ENCODE measurements around the gene MYL3.
A peak's percentile ranks its signal among the peaks of the same experiment; 100 is the strongest.

The MYL3 gene

DNA sequence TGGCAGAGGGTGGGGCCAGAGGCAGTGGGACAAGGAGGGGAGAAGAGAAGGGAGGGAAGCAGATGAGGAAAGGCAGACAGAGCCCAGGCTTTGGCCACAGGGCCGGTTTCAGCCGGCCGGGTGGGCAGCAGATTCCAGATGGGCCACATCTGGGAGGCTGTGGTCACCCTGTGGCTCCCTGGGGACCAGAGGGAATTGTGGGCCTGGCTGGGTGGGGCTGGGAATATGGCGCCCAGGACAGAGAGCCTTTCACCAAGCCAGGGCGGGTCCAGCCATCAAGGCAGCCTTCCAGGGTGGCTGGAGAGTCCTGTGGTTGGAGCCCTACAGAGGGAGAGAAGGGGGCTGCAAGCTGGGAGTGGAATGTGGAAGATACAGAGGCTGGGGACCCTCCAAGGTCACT lies 33.1 kb upstream of the MYL3 start:
- Histone ChIP-seq H3K4me3 (ENCODE audit: low read length) (no peak overlapping the region), H3K27ac (ENCODE audit: low read depth, low read length) (no peak overlapping the region), H3K27me3 (ENCODE audit: control insufficient read depth, insufficient read depth, low read length) (peaks cover 7% of the 10 kb centered on the region), H3K36me3 (ENCODE audit: control insufficient read depth, insufficient read depth, low read length) (no peaks in the 10 kb centered on the region), H3K9ac (ENCODE audit: low read length) (no peak overlapping the region), H3K4me1 (ENCODE audit: control insufficient read depth, insufficient read depth, low read length) (peaks cover 3% of the 10 kb centered on the region)

DNA sequence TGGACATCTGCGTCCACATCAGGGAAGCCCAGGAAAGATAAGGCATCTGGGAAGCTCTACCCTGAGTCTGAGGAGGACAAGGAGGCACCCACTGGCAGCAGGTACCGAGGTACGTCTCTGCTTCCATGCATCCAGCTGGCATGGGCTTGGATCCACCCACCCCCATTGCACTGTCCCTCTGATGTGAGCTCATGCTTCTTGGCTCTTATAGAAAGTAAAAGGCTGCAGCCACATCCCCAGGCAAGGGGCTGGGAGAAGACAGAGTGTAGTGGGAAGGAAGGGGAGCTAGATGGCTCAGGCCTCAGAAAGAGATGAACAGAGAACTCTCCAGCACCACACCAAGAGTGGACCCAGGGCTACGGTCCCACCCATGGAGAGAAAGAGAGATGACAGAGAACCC lies 32.5 kb upstream of the MYL3 start:
- Histone ChIP-seq H3K27ac (ENCODE audit: low read depth, low read length) (no peak overlapping the region), H3K4me1 (ENCODE audit: control insufficient read depth, insufficient read depth, low read length) (peaks cover 3% of the 10 kb centered on the region), H3K4me3 (ENCODE audit: low read length) (no peak overlapping the region), H3K36me3 (ENCODE audit: control insufficient read depth, insufficient read depth, low read length) (no peaks in the 10 kb centered on the region), H3K27me3 (ENCODE audit: control insufficient read depth, insufficient read depth, low read length) (peaks cover 7% of the 10 kb centered on the region), H3K9ac (ENCODE audit: low read length) (no peak overlapping the region)

GRCh38 chr3:46895204-46895660 lies 32.0 kb upstream of the MYL3 start:
- Histone ChIP-seq H3K9ac (ENCODE audit: low read length) (no peak overlapping the region), H3K36me3 (ENCODE audit: control insufficient read depth, insufficient read depth, low read length) (no peaks in the 10 kb centered on the region), H3K4me1 (ENCODE audit: control insufficient read depth, insufficient read depth, low read length) (peaks cover 3% of the 10 kb centered on the region), H3K4me3 (ENCODE audit: low read length) (no peak overlapping the region), H3K27me3 (ENCODE audit: control insufficient read depth, insufficient read depth, low read length) (peaks cover 7% of the 10 kb centered on the region), H3K27ac (ENCODE audit: low read depth, low read length) (no peak overlapping the region)

DNA sequence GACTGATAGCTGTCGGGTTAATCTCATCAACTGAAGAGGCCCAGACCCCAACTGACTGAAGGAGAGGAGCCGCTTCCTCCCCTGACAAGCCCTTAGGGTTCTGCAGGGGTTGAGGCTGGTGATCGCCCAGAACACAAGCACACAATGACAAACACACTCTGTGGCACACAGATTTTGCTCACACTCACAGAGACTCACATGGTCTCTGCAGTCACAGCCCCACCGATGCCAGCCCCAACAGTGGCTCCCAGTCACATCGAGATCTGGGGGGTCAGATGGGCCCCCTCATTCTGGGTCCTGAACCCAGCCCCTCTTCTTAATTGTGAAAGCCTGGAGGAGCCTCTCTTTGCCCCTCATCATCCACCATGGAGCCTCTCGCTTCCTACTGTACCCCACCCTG lies 31.0 kb upstream of the MYL3 start:
- H3K27ac ChIP-seq (ENCODE audit: low read depth, low read length) = no peak overlapping the region
- peaks cover 3% of the 10 kb centered on the region for H3K4me1 ChIP-seq (ENCODE audit: control insufficient read depth, insufficient read depth, low read length)
- H3K36me3 ChIP-seq (ENCODE audit: control insufficient read depth, insufficient read depth, low read length) = no peaks in the 10 kb centered on the region
- peaks cover 4% of the 10 kb centered on the region for H3K27me3 ChIP-seq (ENCODE audit: control insufficient read depth, insufficient read depth, low read length)
- no peak overlapping the region for H3K4me3 ChIP-seq (ENCODE audit: low read length)
- no peak overlapping the region for H3K9ac ChIP-seq (ENCODE audit: low read length)

GRCh38 chr3:46893763-46894162 lies 30.5 kb upstream of the MYL3 start:
- Histone ChIP-seq H3K27ac (ENCODE audit: low read depth, low read length) (no peak overlapping the region), H3K4me1 (ENCODE audit: control insufficient read depth, insufficient read depth, low read length) (peaks cover 3% of the 10 kb centered on the region), H3K4me3 (ENCODE audit: low read length) (no peak overlapping the region), H3K36me3 (ENCODE audit: control insufficient read depth, insufficient read depth, low read length) (no peaks in the 10 kb centered on the region), H3K9ac (ENCODE audit: low read length) (no peak overlapping the region), H3K27me3 (ENCODE audit: control insufficient read depth, insufficient read depth, low read length) (peaks cover 4% of the 10 kb centered on the region)

GRCh38 chr3:46893146-46893748 lies 30.0 kb upstream of the MYL3 start:
- Histone ChIP-seq H3K36me3 (ENCODE audit: control insufficient read depth, insufficient read depth, low read length) (no peaks in the 10 kb centered on the region), H3K4me3 (ENCODE audit: low read length) (no peak overlapping the region), H3K9ac (ENCODE audit: low read length) (no peak overlapping the region), H3K27ac (ENCODE audit: low read depth, low read length) (no peak overlapping the region), H3K27me3 (ENCODE audit: control insufficient read depth, insufficient read depth, low read length) (peaks cover 4% of the 10 kb centered on the region), H3K4me1 (ENCODE audit: control insufficient read depth, insufficient read depth, low read length) (peaks cover 3% of the 10 kb centered on the region)

- Histone ChIP-seq H3K4me1 (ENCODE audit: control insufficient read depth, insufficient read depth, low read length) (peaks cover 3% of the 10 kb centered on the region), H3K27ac (ENCODE audit: low read depth, low read length) (no peak overlapping the region), H3K4me3 (ENCODE audit: low read length) (peak overlapping the region; percentile 52), H3K27me3 (ENCODE audit: control insufficient read depth, insufficient read depth, low read length) (peaks cover 2% of the 10 kb centered on the region), H3K9ac (ENCODE audit: low read length) (no peak overlapping the region), H3K36me3 (ENCODE audit: control insufficient read depth, insufficient read depth, low read length) (no peaks in the 10 kb centered on the region)
These were observed 29.3 kb upstream of the MYL3 start for GRCh38 chr3:46892285-46893145.

- Histone ChIP-seq H3K27me3 (ENCODE audit: control insufficient read depth, insufficient read depth, low read length) (peaks cover 2% of the 10 kb centered on the region), H3K27ac (ENCODE audit: low read depth, low read length) (no peak overlapping the region), H3K36me3 (ENCODE audit: control insufficient read depth, insufficient read depth, low read length) (no peaks in the 10 kb centered on the region), H3K4me3 (ENCODE audit: low read length) (no peak overlapping the region), H3K9ac (ENCODE audit: low read length) (no peak overlapping the region), H3K4me1 (ENCODE audit: control insufficient read depth, insufficient read depth, low read length) (peaks cover 3% of the 10 kb centered on the region)
These were observed 27.9 kb upstream of the MYL3 start for GRCh38 chr3:46891132-46891531.

- Histone ChIP-seq H3K27ac (ENCODE audit: low read depth, low read length) (no peak overlapping the region), H3K9ac (ENCODE audit: low read length) (no peak overlapping the region), H3K4me3 (ENCODE audit: low read length) (no peak overlapping the region), H3K36me3 (ENCODE audit: control insufficient read depth, insufficient read depth, low read length) (no peaks in the 10 kb centered on the region), H3K4me1 (ENCODE audit: control insufficient read depth, insufficient read depth, low read length) (peaks cover 3% of the 10 kb centered on the region), H3K27me3 (ENCODE audit: control insufficient read depth, insufficient read depth, low read length) (no peaks in the 10 kb centered on the region)
These were observed 26.9 kb upstream of the MYL3 start for GRCh38 chr3:46890132-46890531.

DNA sequence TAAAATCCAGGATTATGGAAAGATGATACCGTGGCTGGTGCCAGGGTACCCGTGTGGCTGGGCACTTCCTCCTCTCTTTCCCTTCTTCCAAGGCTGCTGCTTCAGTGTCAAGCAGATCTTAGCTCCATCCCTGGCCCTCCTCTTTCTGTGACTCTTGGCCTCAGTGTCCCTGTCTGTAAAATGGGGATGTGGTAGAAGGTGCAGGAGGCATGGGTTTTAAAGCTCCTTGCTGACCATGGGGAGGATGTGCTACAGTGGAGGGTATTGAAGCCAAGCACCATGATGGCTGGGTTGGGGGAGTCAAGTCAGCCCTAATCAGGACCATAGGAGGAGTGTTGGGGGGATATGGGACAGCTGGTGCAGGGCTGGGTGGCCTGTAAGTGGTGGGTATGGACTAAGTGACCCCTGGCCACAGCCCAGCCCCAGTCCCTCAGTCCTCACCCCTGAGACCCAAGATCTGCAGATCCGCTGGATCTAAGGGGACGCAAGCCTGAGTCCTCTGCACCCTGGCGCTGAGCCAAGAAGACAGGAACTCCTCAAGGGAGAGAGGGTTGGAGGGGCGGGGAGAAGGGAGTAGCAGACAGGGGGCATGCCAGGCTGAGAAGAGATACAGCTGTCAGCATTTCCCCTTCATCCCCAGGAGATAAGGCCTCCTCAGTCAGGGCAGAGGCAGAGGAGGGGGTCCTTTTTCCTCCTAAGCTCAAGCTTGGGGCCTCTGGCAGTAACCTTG lies 26.3 kb upstream of the MYL3 start:
- H3K9ac ChIP-seq (ENCODE audit: low read length) = no peak overlapping the region
- H3K27me3 ChIP-seq (ENCODE audit: control insufficient read depth, insufficient read depth, low read length) = no peaks in the 10 kb centered on the region
- no peaks in the 10 kb centered on the region for H3K36me3 ChIP-seq (ENCODE audit: control insufficient read depth, insufficient read depth, low read length)
- no peak overlapping the region for H3K4me3 ChIP-seq (ENCODE audit: low read length)
- no peak overlapping the region for H3K27ac ChIP-seq (ENCODE audit: low read depth, low read length)
- H3K4me1 ChIP-seq (ENCODE audit: control insufficient read depth, insufficient read depth, low read length) = peaks cover 3% of the 10 kb centered on the region

GRCh38 chr3:46888705-46889104 lies 25.5 kb upstream of the MYL3 start:
- Histone ChIP-seq H3K36me3 (ENCODE audit: control insufficient read depth, insufficient read depth, low read length) (no peaks in the 10 kb centered on the region), H3K4me3 (ENCODE audit: low read length) (no peak overlapping the region), H3K4me1 (ENCODE audit: control insufficient read depth, insufficient read depth, low read length) (peaks cover 4% of the 10 kb centered on the region), H3K27me3 (ENCODE audit: control insufficient read depth, insufficient read depth, low read length) (peaks cover 2% of the 10 kb centered on the region), H3K27ac (ENCODE audit: low read depth, low read length) (no peak overlapping the region), H3K9ac (ENCODE audit: low read length) (no peak overlapping the region)

DNA sequence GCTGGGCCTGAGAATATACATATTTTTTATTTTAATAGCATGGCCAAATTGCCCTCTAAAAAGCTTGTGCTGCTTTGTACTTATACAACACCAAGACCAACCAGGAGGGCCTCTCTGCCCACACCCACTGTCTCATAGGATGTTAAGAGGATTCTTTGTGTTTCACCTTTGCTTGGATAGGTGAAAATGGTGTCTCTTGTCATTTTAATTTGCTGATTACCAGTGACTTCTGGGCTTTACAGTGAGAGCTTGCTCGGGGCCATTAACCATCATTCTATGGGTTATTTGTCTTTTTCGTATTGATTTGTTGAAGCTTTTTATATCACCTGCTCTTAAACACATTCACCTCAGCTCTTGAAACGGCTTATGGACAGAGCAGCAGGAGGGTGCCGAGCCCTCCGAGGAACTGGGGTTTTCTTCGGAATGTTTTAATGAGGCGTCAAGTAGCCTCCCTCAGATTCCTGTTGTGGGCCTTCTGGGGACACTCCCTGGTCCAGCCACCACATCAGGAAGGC lies 24.8 kb upstream of the MYL3 start:
- Histone ChIP-seq H3K4me3 (ENCODE audit: low read length) (no peak overlapping the region), H3K9ac (ENCODE audit: low read length) (no peak overlapping the region), H3K27me3 (ENCODE audit: control insufficient read depth, insufficient read depth, low read length) (peaks cover 2% of the 10 kb centered on the region), H3K27ac (ENCODE audit: low read depth, low read length) (no peak overlapping the region), H3K4me1 (ENCODE audit: control insufficient read depth, insufficient read depth, low read length) (peaks cover 6% of the 10 kb centered on the region), H3K36me3 (ENCODE audit: control insufficient read depth, insufficient read depth, low read length) (no peaks in the 10 kb centered on the region)
